GM18499 (cell line): ENCODE measurements around the gene CELA2A.
"Not testable (repeated sequence)": the region's sequence is repeated elsewhere in the genome, so short reads cannot be mapped to it uniquely, and the experiment has no call there.

Experiments used
- ATAC-seq: cut with Tn5 transposase; IDR thresholded peaks from one replicate; pipeline ENCODE4 v1.9.1; 2021; ENCODE audit warnings: moderate number of reproducible peaks; ENCODE audit not compliant: insufficient read depth, unreplicated experiment

The CELA2A gene

DNA sequence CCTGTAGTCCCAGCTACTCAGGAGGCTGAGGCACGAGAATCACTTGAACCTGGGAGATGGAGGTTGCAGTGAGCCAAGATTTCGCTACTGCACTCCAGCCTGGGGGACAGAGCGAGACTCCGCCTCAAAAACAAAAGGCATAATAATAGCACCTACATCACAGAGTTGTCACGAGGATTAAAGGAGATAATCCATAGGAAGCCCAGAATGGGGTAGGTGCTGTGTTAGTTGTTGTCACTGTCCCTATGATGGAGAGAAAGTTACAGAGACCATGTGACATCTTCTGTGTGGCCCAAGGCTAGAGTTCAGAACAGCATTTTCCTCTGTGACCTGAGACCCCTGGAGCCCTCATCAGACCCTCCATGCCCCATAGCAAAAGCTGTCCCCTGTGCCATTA is 7.4 kb downstream of the CELA2A start:
- ATAC-seq, result not testable (repeated sequence)

DNA sequence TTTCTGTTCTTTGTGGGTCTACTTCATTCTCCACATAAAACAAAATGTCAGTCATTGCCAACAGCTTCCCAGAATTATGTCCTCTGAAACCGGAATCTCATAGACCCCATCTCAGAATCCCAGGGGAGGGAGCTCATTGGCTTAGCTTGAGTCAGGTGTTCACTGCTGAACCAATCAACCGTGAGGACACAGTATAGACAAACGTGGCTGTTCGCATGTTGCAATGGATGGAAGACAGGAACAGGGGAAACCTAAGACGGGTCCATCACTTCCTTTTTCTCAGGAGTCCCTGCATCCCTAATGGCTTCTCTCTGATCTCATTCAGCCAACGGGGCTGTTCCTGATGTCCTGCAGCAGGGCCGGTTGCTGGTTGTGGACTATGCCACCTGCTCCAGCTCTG is 9.1 kb downstream of the CELA2A start:
- ATAC-seq, result no peak

DNA sequence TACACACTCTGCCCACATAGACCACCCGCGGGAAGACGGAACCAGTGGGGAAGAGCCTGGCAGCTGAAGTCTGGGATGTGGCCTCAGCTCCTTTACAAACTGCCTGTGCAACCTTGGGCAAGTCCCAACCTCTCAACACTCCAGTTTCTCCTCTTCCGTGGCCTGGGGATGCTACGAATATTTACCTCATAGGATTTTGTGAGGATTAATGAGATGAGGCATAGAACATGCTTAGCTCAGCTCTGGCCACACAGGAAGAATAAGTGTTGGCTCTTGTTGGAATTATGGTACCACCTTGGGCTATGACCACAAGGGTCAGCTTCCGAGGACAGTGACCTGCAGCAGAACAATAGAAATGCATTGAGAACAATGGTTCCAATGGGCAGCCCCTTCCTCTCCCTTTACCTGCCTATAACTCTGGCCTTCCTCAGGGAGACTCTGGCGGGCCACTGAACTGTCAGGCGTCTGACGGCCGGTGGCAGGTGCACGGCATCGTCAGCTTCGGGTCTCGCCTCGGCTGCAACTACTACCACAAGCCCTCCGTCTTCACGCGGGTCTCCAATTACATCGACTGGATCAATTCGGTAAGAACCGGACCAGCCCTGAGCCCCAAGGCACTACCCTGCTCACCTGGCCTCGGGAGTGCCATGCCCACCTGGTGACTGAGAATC is 10.6 kb downstream of the CELA2A start:
- ATAC-seq, result not testable (repeated sequence)

DNA sequence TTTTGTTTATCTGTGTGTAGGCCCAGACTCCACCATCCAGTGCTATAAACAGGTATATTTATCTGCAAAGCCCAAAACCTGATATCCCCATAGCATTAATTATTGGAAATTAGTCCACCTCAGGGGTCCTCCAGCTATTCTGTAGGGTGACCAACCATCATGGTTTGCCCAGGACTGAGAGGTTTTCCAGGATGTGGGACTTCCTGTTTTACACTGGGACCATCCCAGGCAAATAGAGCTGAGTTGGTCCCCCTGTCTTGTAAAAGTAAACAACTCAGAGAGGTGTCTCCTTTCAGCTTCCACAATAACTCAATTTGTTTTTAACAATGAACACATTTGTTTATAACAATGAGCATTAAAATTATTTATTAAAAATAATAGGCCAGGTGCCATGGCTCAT is 11.6 kb downstream of the CELA2A start:
- ATAC-seq, result no peak

DNA sequence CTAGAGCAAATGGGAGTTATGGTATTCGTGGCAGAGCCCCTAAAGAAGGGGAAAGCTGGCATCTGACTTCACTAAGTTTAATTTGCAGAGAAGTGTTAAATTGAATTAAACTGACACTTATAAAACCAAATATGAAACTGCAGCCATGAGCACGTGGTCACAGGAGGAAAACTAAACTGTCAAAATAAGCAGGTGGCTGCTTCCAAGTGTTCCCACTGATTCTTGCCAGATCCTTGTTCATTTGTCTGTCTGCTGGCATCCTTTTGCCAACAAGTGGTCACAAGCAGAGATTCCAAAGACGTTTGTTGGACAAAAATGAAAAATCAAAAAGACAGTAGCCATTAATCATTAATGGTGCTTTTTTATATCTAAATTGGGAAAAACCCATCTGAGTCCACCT is 12.8 kb downstream of the CELA2A start:
- ATAC-seq, result no peak

DNA sequence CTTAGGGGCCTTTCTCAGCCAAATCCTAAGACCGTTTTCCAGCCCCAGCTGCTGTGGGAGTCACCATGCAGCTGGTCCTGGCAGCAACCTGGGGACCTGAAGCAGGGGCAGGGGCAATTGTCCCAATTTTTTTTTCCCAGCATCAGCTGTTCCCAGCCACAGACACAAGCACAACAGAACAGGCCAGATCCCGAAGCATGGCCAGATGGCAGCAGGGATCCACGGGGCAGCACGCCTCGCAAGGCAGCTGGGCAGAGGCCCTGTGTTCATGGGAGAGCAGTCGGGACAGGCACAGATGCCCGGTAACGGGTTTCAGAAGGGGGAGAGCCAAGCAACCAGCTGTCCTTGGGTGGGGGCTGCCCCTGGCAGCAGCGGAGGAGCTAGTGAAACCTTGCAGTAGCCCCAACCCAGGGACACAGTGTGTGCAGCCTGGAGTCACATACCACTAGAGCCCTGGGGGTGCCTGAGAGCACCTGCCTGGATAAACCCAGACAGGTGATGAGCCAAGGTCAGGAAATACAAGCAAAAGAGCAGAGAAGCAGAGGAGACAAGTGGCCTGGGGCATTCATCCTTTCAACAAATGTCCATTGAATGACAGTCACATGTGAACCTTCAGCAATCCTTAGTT is 13.4 kb downstream of the CELA2A start:
- ATAC-seq, result not testable (repeated sequence)

DNA sequence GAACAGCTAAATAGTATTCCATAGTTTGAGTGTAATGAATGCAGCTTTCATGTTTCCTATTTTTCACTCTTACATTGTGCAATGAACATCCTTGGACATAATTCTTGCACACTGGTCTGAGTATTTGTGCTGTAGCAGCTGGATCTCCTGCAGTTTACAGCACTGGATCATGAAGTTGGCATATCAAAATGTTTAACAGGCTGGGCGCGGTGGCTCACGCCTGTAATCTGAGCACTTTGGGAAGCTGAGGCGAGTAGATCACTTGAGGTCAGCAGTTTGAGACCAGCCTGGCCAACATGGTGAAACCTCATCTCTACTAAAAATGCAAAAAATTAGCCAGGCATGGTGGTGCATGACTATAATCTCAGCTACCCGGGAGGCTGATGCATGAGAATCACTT is 14.5 kb downstream of the CELA2A start:
- ATAC-seq, result not testable (repeated sequence)

DNA sequence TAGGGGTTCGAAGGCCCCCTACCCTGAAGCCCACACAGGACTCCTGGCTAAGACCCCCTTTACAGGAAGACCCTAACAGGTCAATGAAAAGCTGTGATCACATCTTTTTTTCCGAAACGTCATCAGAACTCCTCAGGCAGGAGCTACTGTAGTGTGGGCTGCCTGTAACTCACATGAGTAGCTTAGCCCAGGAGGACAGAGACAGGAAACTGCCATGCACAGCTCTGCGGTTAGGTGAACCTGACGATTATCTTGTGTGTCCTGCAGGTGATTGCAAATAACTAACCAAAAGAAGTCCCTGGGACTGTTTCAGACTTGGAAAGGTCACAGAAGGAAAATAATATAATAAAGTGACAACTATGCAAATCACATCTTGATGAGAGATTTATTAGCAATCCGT is 15.2 kb downstream of the CELA2A start:
- ATAC-seq, result not testable (repeated sequence)

DNA sequence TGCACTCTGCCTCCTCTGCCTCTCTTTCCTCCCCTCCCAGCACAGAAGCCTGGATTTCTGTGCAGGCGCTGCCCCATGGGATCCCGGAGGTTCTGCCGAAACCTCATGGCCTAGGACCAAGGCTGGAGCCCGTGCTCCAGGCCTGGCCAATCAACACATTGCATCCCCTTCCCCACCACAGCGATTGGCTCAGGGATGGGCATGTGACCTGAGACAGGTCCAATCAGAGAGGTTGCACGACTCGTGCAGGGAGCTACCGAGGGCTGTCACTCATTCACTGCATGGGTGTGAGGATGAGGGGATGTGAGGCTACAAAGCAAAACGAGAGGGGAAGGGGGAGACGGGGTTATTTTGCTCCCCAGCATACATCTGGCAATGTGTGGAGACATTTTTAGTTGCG is 16.1 kb downstream of the CELA2A start:
- ATAC-seq, result no peak

DNA sequence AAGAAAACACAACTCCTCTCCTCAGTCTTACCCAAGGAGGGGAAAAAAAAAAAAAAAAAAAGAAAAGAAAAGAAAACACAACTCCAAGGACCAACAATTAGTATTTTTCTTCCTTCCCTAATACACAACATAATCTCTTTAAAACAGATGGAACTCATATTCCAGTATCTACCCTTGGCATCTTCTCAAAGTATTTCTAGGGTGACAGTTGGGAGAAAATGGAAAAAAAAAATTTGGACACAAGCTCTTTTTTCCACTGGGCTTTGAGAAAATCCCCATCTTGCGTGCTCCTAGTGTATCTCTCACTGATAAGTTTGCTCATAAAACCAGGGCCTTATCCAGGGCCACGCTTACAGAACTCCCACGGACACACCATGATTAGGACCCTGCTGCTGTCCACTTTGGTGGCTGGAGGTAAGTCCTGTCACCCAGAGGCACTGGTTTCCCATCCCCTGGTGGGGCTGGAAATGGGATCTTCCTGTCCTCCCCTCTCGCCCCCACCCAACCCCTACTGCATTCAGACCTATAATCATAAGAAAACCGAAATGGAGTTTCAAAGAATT is 19.3 kb downstream of the CELA2A start, which contains the start of gene CELA2B:
Gene CELA2B, plus strand, starts transcription at position 353 of the 563 bp plus-strand sequence. Its CDS starts 22 bp downstream, at position 375.
- ATAC-seq, result no peak

DNA sequence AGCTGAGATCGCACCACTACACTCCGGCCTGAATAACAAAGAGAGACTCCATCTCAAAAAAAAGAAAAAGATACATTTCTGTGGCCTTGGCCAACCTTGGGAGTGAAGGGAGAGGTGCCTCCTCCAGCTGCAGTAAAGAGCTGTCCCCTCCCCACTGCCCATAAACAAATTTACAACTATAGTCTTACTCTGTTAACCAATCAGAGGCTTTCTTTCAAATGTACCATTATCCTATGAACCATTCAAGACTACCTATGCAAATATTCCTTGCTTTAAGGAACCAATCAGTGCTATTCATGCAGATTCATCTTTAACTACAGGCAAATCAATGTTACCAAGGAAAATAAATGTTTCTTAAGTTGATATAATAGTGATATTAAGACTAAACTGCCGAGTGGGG is 20.4 kb downstream of the CELA2A start:
- ATAC-seq, result no peak

DNA sequence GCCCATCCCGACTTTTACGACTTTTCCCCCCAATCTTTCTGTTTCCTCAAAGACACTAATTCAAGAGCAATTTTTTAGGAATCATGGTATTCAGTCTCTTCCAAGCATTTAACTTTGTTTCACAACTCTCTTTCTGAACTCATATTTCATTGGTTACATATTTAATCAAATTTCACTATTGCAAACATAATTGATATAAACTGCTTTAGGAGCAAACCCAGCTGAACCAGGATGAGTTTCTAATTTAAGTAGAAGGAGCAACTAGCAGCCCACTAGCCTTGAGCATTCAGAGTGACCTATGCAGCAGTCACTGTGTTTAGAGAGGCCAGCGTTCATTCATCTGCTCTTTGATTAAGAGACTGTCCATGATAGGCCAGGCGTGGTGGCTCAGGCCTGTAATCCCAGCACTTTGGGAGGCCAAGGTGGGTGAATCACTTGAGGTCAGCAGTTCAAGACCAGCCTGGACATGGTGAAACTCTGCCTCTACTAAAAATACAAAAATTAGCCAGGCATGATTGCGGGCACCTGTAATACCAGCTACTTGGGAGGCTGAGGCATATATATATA is 21.2 kb downstream of the CELA2A start:
- ATAC-seq, result no peak

DNA sequence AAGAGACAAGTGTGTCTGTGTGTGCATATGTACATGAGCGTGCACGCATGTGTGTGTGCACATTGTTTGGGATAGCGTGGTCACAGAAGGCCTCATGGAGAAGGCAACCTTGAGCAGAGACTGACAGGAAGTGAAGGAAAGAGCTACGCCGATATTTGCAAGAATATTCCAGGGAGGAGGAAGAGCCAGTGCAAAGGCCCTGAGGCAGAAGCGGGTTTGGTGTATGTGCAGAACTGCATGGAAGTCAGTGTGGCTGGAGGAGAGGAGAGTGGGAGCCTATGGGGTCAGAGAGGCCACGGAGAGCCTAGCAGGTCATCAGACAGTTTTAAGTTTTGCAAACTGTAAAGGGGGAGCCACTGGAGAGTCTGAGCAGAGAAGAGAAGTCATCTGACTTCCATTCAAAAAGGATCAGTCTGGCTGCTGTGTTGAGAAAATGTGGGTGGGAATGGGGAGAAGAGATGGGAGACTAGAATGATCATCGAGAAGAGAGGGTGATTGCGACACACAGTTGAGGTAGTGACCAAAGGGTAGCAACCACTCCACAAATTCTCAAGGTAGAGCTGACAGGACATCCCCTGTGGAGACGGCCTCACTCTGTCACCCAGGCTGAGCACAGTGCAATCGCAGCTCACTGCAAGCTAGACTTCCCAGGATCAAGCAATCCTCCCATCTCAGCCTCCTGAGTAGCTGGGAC is 23.3 kb downstream of the CELA2A start:
- ATAC-seq, result no peak

DNA sequence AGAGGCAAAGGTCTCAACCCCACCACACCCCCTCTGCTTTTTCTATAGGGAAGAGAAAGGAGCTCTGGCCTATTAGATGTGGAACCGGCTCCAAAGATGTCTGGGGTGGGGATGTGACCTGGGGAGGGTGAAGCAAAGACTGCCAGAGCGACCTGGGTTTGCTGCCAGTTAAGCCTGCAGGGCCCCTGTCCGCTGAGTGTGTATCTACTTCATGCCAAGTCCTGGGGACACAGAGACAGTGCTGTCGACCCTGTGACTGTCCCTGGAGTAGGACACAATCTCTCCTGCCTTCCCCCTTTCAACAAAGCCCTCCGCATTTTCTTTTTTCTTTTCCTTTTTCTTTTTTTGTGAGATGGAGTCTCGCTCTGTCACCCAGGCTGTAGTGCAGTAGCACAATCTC is 25.9 kb downstream of the CELA2A start:
- ATAC-seq, result not testable (repeated sequence)

DNA sequence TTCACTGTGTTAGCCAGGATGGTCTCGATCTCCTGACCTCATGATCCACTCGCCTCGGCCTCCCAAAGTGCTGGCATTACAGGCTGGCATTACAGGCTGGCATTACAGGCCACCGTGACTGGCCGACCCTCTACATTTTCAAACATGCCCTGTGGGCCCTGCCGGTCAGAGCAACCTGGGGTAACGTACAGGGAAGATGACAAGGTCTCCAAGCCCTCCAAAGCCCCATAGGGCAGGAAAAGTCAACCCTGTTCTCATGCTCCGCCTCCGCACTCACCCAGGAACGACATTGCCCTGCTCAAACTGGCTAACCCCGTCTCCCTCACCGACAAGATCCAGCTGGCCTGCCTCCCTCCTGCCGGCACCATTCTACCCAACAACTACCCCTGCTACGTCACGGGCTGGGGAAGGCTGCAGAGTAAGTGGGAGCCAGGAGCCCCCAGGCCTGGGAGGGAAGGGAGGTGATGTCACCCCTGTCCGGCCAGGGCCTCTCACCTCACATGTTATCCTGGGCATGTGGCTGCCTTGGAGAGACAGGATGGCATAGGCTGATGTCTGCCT is 26.5 kb downstream of the CELA2A start:
- ATAC-seq, result not testable (repeated sequence)

DNA sequence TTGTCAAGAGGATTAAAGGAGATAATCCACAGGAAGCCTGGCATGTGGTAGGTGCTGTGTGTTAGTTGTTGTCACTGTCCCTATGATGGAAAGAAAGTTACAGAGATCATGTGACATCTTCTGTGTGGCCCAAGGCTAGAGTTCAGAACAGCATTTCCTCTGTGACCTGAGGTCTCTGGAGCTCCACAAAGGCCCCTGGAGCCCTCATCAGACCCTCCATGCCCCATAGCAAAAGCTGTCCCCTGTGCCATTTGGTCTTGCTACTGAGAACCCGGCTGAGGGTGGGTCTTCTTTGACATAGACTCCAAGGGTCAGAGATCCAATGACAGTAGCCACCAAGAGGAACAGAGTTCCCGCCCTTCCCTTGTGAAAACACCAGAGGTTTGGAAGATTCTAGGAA is 27.4 kb downstream of the CELA2A start:
- ATAC-seq, result no peak

DNA sequence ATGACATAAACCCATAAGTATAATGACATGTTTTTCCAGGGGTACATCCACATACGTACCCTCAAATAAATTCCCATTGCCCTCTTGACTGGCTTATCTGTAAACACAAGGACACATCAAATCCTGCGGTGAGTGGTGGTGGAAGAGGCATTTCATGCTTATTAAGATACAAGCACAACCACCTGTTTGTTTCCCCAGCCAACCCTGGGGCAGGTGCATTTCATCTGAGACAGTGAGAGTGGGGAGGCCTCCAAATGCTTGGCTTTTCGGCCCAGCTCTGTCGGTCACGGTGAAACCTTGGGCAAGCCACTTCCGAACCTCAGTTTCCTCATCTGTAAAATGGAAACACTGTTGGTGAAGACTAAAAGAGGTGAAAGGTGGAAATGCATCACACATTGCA is 27.9 kb downstream of the CELA2A start:
- ATAC-seq, result not testable (repeated sequence)

DNA sequence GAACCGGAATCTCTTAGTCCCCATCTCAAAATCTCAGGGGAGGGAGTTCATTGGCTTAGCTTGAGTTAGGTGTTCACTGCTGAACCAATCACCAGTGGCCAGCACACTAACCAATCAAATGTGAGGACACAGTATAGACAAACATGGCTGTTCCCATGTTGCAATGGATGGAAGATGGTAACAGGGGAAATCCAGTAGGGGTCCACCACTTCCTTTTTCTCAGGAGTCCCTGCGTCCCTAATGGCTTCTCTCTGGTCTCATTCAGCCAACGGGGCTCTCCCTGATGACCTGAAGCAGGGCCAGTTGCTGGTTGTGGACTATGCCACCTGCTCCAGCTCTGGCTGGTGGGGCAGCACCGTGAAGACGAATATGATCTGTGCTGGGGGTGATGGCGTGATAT is 29.1 kb downstream of the CELA2A start:
- no peak for ATAC-seq

DNA sequence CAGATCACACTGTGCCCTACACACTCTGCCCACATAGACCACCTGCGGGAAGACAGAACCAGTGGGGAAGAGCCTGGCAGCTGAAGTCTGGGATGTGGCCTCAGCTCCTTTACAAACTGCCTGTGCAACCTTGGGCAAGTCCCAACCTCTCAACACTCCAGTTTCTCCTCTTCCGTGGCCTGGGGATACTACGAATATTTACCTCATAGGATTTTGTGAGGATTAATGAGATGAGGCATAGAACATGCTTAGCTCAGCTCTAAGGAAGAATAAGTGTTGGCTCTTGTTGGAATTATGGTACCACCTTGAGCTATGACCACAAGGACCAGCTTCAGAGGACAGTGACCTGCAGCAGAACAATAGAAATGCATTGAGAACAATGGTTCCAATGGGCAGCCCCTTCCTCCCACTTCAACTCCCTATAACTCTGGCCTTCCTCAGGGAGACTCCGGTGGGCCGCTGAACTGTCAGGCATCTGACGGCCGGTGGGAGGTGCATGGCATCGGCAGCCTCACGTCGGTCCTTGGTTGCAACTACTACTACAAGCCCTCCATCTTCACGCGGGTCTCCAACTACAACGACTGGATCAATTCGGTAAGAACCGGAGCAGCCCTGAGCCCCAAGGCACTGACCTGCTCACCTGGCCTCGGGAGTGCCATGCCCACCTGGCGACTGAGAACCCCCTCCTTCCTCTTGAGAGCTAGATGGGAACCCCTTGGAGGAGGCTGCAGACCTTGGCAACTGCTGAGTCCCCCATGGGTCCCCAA is 30.5 kb downstream of the CELA2A start:
- ATAC-seq, result not testable (repeated sequence)

DNA sequence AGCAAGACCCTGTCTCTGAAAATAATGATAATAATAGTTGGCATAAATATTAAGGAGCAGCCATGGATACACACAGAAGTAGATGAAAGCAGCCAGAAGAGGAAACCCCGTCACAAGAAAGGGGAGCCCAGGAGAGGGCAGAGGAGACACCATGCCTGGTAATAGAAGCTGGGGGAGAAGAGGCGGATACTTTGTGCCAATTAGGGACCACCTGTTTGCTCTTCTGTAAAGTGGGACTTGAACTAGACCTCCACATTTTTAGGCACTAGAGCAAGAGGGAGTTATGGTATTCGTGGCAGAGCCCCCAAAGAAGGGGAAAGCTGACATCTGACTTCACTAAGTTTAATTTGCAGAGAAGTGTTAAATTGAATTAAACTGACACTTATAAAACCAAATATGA is 31.8 kb downstream of the CELA2A start:
- ATAC-seq, result no peak
